ENCODE results near the gene NLRP11. TPM values are rescaled to one million over a fixed set of nuclear protein-coding genes. Genes with fewer than 3 reads are reported as not detected.

Gene NLRP11
- total RNA-seq: 0.06 TPM in 1 of 2 replicates, not detected in the other

GRCh38 chr19:55831846-55832245, at the start of gene NLRP11:
TSS of gene NLRP11 (minus strand) at chr19:55831999. CDS start at chr19:55818174, 13,825 bp downstream.

GRCh38 chr19:55836340-55836739, 4.5 kb upstream of the NLRP11 start, which contains the start of gene NLRP4:
TSS of gene NLRP4 (plus strand) at chr19:55836540. CDS start at chr19:55852081, 15,541 bp downstream.

GRCh38 chr19:55768818-55769217, 63.0 kb downstream of the NLRP11 start, which contains the start of gene RFPL4AL1:
TSS of gene RFPL4AL1 (plus strand) at chr19:55769118. CDS start at chr19:55771805, 2,687 bp downstream.

GRCh38 chr19:55758797-55759196, 73.0 kb downstream of the NLRP11 start, which contains the start of gene RFPL4A:
TSS of gene RFPL4A (plus strand) at chr19:55759097. CDS start at chr19:55761801, 2,704 bp downstream.

GRCh38 chr19:55738302-55738701, 93.5 kb downstream of the NLRP11 start, which contains the start of gene NLRP9:
TSS of gene NLRP9 (minus strand) at chr19:55738402. CDS start at chr19:55738374, 28 bp downstream.

Other genes with a start within 250 kb of the NLRP11 start
- 4.9 and 7.0 TPM in 2 replicates for gene FIZ1, start 232.5 kb downstream of the NLRP11 start, total RNA-seq
- gene ZNF524, start 231.7 kb downstream of the NLRP11 start, total RNA-seq: 17.9 and 21.6 TPM in 2 replicates
- gene ZNF865, start 226.4 kb downstream of the NLRP11 start, total RNA-seq: 6.8 and 7.6 TPM in 2 replicates
- gene ZNF784, start 207.4 kb downstream of the NLRP11 start, total RNA-seq: 2.1 and 4.0 TPM in 2 replicates
- 16.3 and 17.3 TPM in 2 replicates for gene ZNF580, start 191.0 kb downstream of the NLRP11 start, total RNA-seq
- gene ZNF581, start 188.3 kb downstream of the NLRP11 start, total RNA-seq: 37.1 and 44.1 TPM in 2 replicates
- 14.9 and 17.8 TPM in 2 replicates for gene CCDC106, start 183.8 kb downstream of the NLRP11 start, total RNA-seq
- 86.1 and 111 TPM in 2 replicates for gene U2AF2, start 177.0 kb downstream of the NLRP11 start, total RNA-seq
- 164 and 197 TPM in 2 replicates for gene EPN1, start 156.8 kb downstream of the NLRP11 start, total RNA-seq
- not detected in 2 replicates for gene NLRP9, start 93.6 kb downstream of the NLRP11 start, total RNA-seq
- gene RFPL4A, start 72.9 kb downstream of the NLRP11 start, total RNA-seq: not detected in 2 replicates
- not detected in 2 replicates for gene RFPL4AL1, start 62.9 kb downstream of the NLRP11 start, total RNA-seq
- gene NLRP4, start 4.5 kb upstream of the NLRP11 start, total RNA-seq: not detected in 2 replicates
- gene NLRP13, start 100.3 kb upstream of the NLRP11 start, total RNA-seq: not detected in 2 replicates
- not detected in 2 replicates for gene NLRP8, start 115.8 kb upstream of the NLRP11 start, total RNA-seq
- gene NLRP5, start 154.8 kb upstream of the NLRP11 start, total RNA-seq: not detected in 2 replicates